SK-N-SH (cell line): ENCODE measurements around the gene DNMBP. TPM values are rescaled to one million over a fixed set of nuclear protein-coding genes. Genes with fewer than 3 reads are reported as not detected.

Experiments
- CTCF ChIA-PET: fragments of 300-600, 350-600 bp; formaldehyde crosslinking; extraction: SDS; loops from one replicate; lab custom pipeline; 2021; lab: Yijun Ruan, JAX
- POLR2A ChIA-PET: fragments of 350-600 bp; sonication (Branson Sonifier 250); formaldehyde crosslinking; extraction: SDS; loops from one replicate; lab custom pipeline; 2020; ENCODE audit warnings: antibody characterized with exemption, inconsistent platforms; lab: Yijun Ruan, JAX
- DNase-seq: peaks from one replicate; pipeline ENCODE4 v3.0.0; 2012
- H2AFZ ChIP-seq: fragments of 200-600 bp; sonication (generic); 2 replicates; pipeline ENCODE4 v1.8.1; 2016; ENCODE audit warnings: antibody characterized with exemption, mild to moderate bottlenecking, low read depth
- H3F3A ChIP-seq: fragments of 200-600 bp; sonication (generic); replicated peaks from 2 replicates; pipeline ENCODE3; 2016; ENCODE audit warnings: antibody characterized with exemption, mild to moderate bottlenecking; ENCODE audit not compliant: insufficient read depth
- H3K27ac ChIP-seq, 2 experiments: fragments of 200-500 bp in 1 of 2; fragments of 200-600 bp in 1 of 2; sonication (Bioruptor generic) in 1 of 2; sonication (generic), shearing (Covaris generic) in 1 of 2; 2 replicates each; pipeline versions ENCODE4 v1.5.1 to v1.6.1; 2014 to 2016; ENCODE audit warnings: low read depth in 2 of 2, inconsistent platforms in 1 of 2, low read length in 1 of 2, mild to moderate bottlenecking in 1 of 2, mixed read lengths in 1 of 2
- H3K27me3 ChIP-seq: fragments of 200-600 bp; sonication (generic), shearing (Covaris generic); 2 replicates; pipeline ENCODE4 v1.6.1; 2016; ENCODE audit warnings: mixed run types; ENCODE audit not compliant: insufficient read depth
- H3K36me3 ChIP-seq, 2 experiments: fragments of 200-500 bp in 1 of 2; fragments of 200-600 bp in 1 of 2; sonication (Bioruptor generic) in 1 of 2; sonication (generic) in 1 of 2; replicated peaks in 1 of 2; 2 replicates each; pipeline versions ENCODE3 to v1.5.1; 2014 to 2016; ENCODE audit warnings: low read length in 1 of 2, mild to moderate bottlenecking in 1 of 2; ENCODE audit not compliant: insufficient read depth in 2 of 2, control insufficient read depth in 1 of 2
- H3K4me1 ChIP-seq, 2 experiments: fragments of 200-500 bp in 1 of 2; fragments of 200-600 bp in 1 of 2; sonication (Bioruptor generic) in 1 of 2; sonication (generic), shearing (Covaris generic) in 1 of 2; 2 replicates each; pipeline versions ENCODE4 v1.5.1 to v1.6.1; 2014 to 2016; ENCODE audit warnings: low read depth in 1 of 2, low read length in 1 of 2, mixed run types in 1 of 2; ENCODE audit not compliant: insufficient read depth in 2 of 2, control insufficient read depth in 1 of 2
- H3K4me2 ChIP-seq: fragments of 200-600 bp; sonication (generic), shearing (Covaris generic); 2 replicates; pipeline ENCODE4 v1.6.1; 2017; ENCODE audit warnings: mixed run types
- H3K4me3 ChIP-seq, 2 experiments: fragments of 200-500 bp in 1 of 2; fragments of 200-600 bp in 1 of 2; sonication (Bioruptor generic) in 1 of 2; sonication (generic), shearing (Covaris generic) in 1 of 2; 2 replicates each; pipeline versions ENCODE4 v1.5.1 to v1.8.1; 2014 to 2016; ENCODE audit warnings: low read depth in 2 of 2, inconsistent platforms in 1 of 2, low read length in 1 of 2, mild to moderate bottlenecking in 1 of 2, mixed read lengths in 1 of 2, moderate library complexity in 1 of 2
- H3K79me2 ChIP-seq: fragments of 200-600 bp; sonication (generic); 2 replicates; pipeline ENCODE4 v1.8.1; 2017; ENCODE audit warnings: mild to moderate bottlenecking; ENCODE audit not compliant: insufficient read depth
- H3K9ac ChIP-seq: fragments of 200-600 bp; sonication (generic); 2 replicates; pipeline ENCODE4 v1.6.1; 2017; ENCODE audit warnings: mixed run types
- H3K9me2 ChIP-seq: fragments of 200-600 bp; sonication (generic); 2 replicates; pipeline ENCODE4 v1.6.1; 2017; ENCODE audit warnings: mixed run types
- H3K9me3 ChIP-seq: fragments of 200-600 bp; sonication (generic); 2 replicates; pipeline ENCODE4 v1.6.1; 2017; ENCODE audit warnings: mixed run types, mild to moderate bottlenecking, moderate library complexity
- H4K20me1 ChIP-seq: fragments of 200-600 bp; sonication (generic); 2 replicates; pipeline ENCODE4 v1.6.1; 2017; ENCODE audit warnings: mild to moderate bottlenecking, mixed run types; ENCODE audit not compliant: insufficient read depth
- CHD2 ChIP-seq: fragments of 150-350 bp; IDR thresholded peaks from 2 replicates; pipeline ENCODE4 v1.6.1; 2018; ENCODE audit warnings: low read length; ENCODE audit not compliant: partially characterized antibody
- ELF1 ChIP-seq: IDR thresholded peaks from 2 replicates; pipeline ENCODE4 v1.4.0; 2012
- EP300 ChIP-seq, 2 experiments: IDR thresholded peaks; 2 replicates each; pipeline versions ENCODE4 v1.4.0 to v1.6.1; 2012; ENCODE audit warnings: borderline replicate concordance in 1 of 2, low read depth in 1 of 2, low read length in 1 of 2
- FOSL2 ChIP-seq: IDR thresholded peaks from 2 replicates; pipeline ENCODE4 v1.4.0; 2012; ENCODE audit warnings: low read depth, mild to moderate bottlenecking, moderate library complexity, borderline replicate concordance
- FOXJ3 ChIP-seq: sonication (generic); formaldehyde crosslinking; IDR thresholded peaks from 2 replicates; pipeline ENCODE4 v1.5.1; 2020; ENCODE audit warnings: mild to moderate bottlenecking, missing genetic modification reagents
- GABPA ChIP-seq: IDR thresholded peaks from 2 replicates; pipeline ENCODE4 v1.4.0; 2012; ENCODE audit warnings: low read depth, mild to moderate bottlenecking
- JUND ChIP-seq: IDR thresholded peaks from 2 replicates; pipeline ENCODE4 v1.4.0; 2012
- MXI1 ChIP-seq: IDR thresholded peaks from 2 replicates; pipeline ENCODE4 v1.6.1; 2012; ENCODE audit warnings: mild to moderate bottlenecking, low read depth, low read length, improper control_type of control experiment
- NRF1 ChIP-seq: IDR thresholded peaks from 2 replicates; pipeline ENCODE4 v1.6.1; 2012; ENCODE audit warnings: low read depth, mild to moderate bottlenecking, low read length
- POLR2AphosphoS5 ChIP-seq: IDR thresholded peaks from 2 replicates; pipeline ENCODE4 v1.6.1; 2012; ENCODE audit warnings: low read depth, low read length
- RAD21 ChIP-seq: IDR thresholded peaks from 2 replicates; pipeline ENCODE4 v1.6.1; 2012; ENCODE audit warnings: mild to moderate bottlenecking, low read length
- RFX5 ChIP-seq: IDR thresholded peaks from 2 replicates; pipeline ENCODE4 v1.6.1; 2012; ENCODE audit warnings: mild to moderate bottlenecking, improper control_type of control experiment, low read length
- TCF12 ChIP-seq: IDR thresholded peaks from 2 replicates; pipeline ENCODE4 v1.4.0; 2012
- TEAD4 ChIP-seq: IDR thresholded peaks from 2 replicates; pipeline ENCODE4 v1.4.0; 2012; ENCODE audit warnings: mild to moderate bottlenecking, borderline replicate concordance; ENCODE audit not compliant: insufficient read depth
- WGBS: methylation state at CpG from one replicate; pipeline ENCODE4 v1.1.6; 2017; ENCODE audit warnings: low lambda C conversion rate; 5-methylcytosine and 5-hydroxymethylcytosine counted together
- polyA plus RNA-seq, 3 experiments: library from polyadenylated mRNA; depleted of rRNA; stranded (reverse); fragments of >200 nt; gene quantifications; 2 replicates each; pipeline ENCODE4 v1.2.3, GENCODE V29; 2012
- TF ChIP-seq, protein P1 (sequence below): IDR thresholded peaks from 2 replicates; pipeline ENCODE4 v1.4.0; 2012; ENCODE audit warnings: low read depth, borderline replicate concordance
- TF ChIP-seq, protein P2 (sequence below): fragments of 150-350 bp; IDR thresholded peaks from 2 replicates; pipeline ENCODE4 v1.6.1; 2017; ENCODE audit warnings: antibody characterized with exemption, low read length, low read depth, borderline replicate concordance
- TF ChIP-seq, protein P3 (sequence below): IDR thresholded peaks from 2 replicates; pipeline ENCODE4 v1.4.0; 2012; ENCODE audit warnings: low read depth, borderline replicate concordance
- TF ChIP-seq, protein P4 (sequence below): IDR thresholded peaks from 2 replicates; pipeline ENCODE4 v1.6.1; 2012; ENCODE audit warnings: mild to moderate bottlenecking, low read depth, low read length, moderate library complexity
- TF ChIP-seq, protein P5 (sequence below): IDR thresholded peaks from 2 replicates; pipeline ENCODE4; 2012

DNMBP gene
- polyA plus RNA-seq, 1 of the 3 experiments (the other 2 are of a cell fraction) = 40.2 TPM

DNA sequence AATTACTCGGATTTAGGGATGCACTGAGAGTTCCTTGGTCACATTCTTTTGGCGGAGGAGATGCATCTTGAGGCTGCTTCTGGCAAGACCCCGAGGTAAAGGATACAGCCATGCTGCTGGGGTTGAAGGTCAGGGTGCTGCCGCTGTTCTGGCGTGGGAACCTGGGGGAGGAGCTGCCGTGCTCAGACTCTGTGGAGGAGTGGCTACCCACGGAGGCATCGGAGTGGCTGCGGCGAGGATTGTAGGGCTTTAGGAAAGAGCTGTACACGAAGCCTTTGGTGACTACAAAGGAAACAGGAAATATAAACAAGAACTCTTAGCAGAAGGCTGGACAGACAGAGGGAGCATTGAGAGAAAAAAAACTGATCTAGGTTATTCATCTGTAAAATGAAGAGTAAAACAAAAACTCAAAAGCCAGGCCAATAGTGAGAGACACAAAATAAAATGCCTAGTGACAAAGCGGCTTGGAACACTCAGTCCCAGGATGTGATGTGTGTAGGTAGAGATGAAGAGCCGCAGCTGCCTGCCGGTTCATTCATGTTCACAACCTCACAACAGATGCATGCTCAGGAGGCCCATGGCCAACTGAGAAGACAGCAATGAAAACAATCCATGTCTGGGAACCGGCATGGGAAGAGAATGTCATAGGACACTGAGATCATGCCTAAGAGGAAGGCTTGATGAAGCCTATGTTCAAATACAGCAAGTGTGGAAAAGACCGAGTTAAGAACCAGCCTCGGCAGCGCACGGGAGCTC is 129.5 kb downstream of the DNMBP start:
- no peak overlapping the region for H2AFZ ChIP-seq
- POLR2A ChIA-PET = no interaction called here
- H3K9ac ChIP-seq = no peak overlapping the region
- H3K27ac ChIP-seq = no peak overlapping the region
- CTCF ChIA-PET = interaction anchor here (0.9 to 1.2 kb wide), 2 partner anchors 85 to 166 kb away, joined by 3 to 4 read pairs; no protein-coding TSS in a partner anchor
- no peaks in the 10 kb centered on the region for H3K4me1 ChIP-seq
- H3K4me2 ChIP-seq = no peak overlapping the region
- no peak overlapping the region for H3K4me3 ChIP-seq
- no peak for TF ChIP-seq RAD21
- TF ChIP-seq, protein P1, sequence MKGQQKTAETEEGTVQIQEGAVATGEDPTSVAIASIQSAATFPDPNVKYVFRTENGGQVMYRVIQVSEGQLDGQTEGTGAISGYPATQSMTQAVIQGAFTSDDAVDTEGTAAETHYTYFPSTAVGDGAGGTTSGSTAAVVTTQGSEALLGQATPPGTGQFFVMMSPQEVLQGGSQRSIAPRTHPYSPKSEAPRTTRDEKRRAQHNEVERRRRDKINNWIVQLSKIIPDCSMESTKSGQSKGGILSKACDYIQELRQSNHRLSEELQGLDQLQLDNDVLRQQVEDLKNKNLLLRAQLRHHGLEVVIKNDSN = no peak
- no peak for TF ChIP-seq FOSL2
- TF ChIP-seq ELF1 = no peak
- TF ChIP-seq MXI1 = no peak
- H3K79me2 ChIP-seq = peaks cover 48% of the 10 kb centered on the region
- no peaks in the 10 kb centered on the region for H3K9me2 ChIP-seq
- no peak for DNase-seq
- peaks cover 63 to 93% of the 10 kb centered on the region in 2 experiments for H3K36me3 ChIP-seq
- H4K20me1 ChIP-seq = peaks cover 6% of the 10 kb centered on the region; the same call in 1 of the 2 replicates
- H3F3A ChIP-seq = peaks cover 36% of the 10 kb centered on the region
- WGBS = 91% methylated on average over 19 of the region's 19 CpGs
- no peaks in the 10 kb centered on the region for H3K9me3 ChIP-seq
- H3K27me3 ChIP-seq = no peaks in the 10 kb centered on the region

DNA sequence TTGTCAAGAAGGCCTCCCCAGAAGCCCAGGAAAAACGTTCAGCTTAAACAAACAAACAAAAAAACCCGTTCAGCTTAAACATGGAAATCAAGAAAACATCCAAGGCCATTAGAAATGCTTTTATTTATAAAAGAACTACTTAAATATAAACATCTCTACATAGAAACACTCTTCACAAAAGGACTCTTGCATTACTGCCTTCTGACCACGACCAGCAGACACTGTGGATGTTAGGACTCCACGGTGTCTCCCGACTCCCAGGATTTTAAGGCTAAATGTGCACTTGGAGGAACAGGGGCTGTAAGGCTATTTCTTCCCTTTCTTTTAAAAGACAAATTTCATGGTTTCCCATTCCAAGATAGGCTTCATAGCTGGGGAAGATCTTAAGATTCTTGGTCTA is 134.3 kb downstream of the DNMBP start:
- H2AFZ ChIP-seq = no peak overlapping the region
- POLR2A ChIA-PET = no interaction called here
- H3K27ac ChIP-seq = no peak overlapping the region
- no peaks in the 10 kb centered on the region for H3K9me3 ChIP-seq
- no peak overlapping the region for H3K4me2 ChIP-seq
- H3K9me2 ChIP-seq = no peaks in the 10 kb centered on the region
- CTCF ChIA-PET = interaction anchor here (0.9 to 2.3 kb wide), 3 partner anchors 29 to 125 kb away, joined by 4 to 12 read pairs (median 5); no protein-coding TSS in a partner anchor
- peaks cover 11% of the 10 kb centered on the region; the same call in 1 of the 2 replicates for H3K79me2 ChIP-seq
- no peaks in the 10 kb centered on the region for H3K27me3 ChIP-seq
- H3K36me3 ChIP-seq = peaks cover 39 to 60% of the 10 kb centered on the region in 2 experiments
- H3K9ac ChIP-seq = no peak overlapping the region
- no peaks in the 10 kb centered on the region; a peak in 1 of 4 replicates for H3K4me1 ChIP-seq
- WGBS = 90% methylated on average over 5 of the region's 5 CpGs
- DNase-seq = no peak
- peaks cover 71% of the 10 kb centered on the region for H3F3A ChIP-seq
- peaks cover 6% of the 10 kb centered on the region; the same call in 1 of the 2 replicates for H4K20me1 ChIP-seq
- H3K4me3 ChIP-seq = no peak overlapping the region
- TF ChIP-seq MXI1 (no peak), RAD21 (no peak), FOXJ3 (CRISPR knock-in tag) (no peak), RFX5 (no peak), NRF1 (no peak), JUND (no peak), EP300 (IDR thresholded peaks at IDR 0.05; ENCODE audit: borderline replicate concordance in 1 of 2, low read depth in 1 of 2, low read length in 1 of 2) (no peak), POLR2AphosphoS5 (no peak), TCF12 (no peak), TEAD4 (no peak), CHD2 (no peak), GABPA (no peak)
- TF ChIP-seq, protein P2, sequence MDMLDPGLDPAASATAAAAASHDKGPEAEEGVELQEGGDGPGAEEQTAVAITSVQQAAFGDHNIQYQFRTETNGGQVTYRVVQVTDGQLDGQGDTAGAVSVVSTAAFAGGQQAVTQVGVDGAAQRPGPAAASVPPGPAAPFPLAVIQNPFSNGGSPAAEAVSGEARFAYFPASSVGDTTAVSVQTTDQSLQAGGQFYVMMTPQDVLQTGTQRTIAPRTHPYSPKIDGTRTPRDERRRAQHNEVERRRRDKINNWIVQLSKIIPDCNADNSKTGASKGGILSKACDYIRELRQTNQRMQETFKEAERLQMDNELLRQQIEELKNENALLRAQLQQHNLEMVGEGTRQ = no peak
- TF ChIP-seq, protein P3, sequence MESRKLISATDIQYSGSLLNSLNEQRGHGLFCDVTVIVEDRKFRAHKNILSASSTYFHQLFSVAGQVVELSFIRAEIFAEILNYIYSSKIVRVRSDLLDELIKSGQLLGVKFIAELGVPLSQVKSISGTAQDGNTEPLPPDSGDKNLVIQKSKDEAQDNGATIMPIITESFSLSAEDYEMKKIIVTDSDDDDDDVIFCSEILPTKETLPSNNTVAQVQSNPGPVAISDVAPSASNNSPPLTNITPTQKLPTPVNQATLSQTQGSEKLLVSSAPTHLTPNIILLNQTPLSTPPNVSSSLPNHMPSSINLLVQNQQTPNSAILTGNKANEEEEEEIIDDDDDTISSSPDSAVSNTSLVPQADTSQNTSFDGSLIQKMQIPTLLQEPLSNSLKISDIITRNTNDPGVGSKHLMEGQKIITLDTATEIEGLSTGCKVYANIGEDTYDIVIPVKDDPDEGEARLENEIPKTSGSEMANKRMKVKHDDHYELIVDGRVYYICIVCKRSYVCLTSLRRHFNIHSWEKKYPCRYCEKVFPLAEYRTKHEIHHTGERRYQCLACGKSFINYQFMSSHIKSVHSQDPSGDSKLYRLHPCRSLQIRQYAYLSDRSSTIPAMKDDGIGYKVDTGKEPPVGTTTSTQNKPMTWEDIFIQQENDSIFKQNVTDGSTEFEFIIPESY = no peak
- TF ChIP-seq, protein P4, sequence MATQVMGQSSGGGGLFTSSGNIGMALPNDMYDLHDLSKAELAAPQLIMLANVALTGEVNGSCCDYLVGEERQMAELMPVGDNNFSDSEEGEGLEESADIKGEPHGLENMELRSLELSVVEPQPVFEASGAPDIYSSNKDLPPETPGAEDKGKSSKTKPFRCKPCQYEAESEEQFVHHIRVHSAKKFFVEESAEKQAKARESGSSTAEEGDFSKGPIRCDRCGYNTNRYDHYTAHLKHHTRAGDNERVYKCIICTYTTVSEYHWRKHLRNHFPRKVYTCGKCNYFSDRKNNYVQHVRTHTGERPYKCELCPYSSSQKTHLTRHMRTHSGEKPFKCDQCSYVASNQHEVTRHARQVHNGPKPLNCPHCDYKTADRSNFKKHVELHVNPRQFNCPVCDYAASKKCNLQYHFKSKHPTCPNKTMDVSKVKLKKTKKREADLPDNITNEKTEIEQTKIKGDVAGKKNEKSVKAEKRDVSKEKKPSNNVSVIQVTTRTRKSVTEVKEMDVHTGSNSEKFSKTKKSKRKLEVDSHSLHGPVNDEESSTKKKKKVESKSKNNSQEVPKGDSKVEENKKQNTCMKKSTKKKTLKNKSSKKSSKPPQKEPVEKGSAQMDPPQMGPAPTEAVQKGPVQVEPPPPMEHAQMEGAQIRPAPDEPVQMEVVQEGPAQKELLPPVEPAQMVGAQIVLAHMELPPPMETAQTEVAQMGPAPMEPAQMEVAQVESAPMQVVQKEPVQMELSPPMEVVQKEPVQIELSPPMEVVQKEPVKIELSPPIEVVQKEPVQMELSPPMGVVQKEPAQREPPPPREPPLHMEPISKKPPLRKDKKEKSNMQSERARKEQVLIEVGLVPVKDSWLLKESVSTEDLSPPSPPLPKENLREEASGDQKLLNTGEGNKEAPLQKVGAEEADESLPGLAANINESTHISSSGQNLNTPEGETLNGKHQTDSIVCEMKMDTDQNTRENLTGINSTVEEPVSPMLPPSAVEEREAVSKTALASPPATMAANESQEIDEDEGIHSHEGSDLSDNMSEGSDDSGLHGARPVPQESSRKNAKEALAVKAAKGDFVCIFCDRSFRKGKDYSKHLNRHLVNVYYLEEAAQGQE = no peak
- TF ChIP-seq, protein P5, sequence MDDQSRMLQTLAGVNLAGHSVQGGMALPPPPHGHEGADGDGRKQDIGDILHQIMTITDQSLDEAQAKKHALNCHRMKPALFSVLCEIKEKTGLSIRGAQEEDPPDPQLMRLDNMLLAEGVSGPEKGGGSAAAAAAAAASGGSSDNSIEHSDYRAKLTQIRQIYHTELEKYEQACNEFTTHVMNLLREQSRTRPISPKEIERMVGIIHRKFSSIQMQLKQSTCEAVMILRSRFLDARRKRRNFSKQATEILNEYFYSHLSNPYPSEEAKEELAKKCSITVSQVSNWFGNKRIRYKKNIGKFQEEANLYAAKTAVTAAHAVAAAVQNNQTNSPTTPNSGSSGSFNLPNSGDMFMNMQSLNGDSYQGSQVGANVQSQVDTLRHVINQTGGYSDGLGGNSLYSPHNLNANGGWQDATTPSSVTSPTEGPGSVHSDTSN = no peak
